Measurements from ENCODE around the gene ATF7IP.

ATF7IP gene

GRCh38 chr12:14365294-14366208 is at the start of gene ATF7IP:
Gene ATF7IP (plus strand): TSS chr12:14365682. CDS start chr12:14423916, 58,234 bp downstream.
- TF ChIP-seq CREB1 (IDR thresholded peaks at IDR 0.05; ENCODE audit: low read depth), result 0 out of 2 replicates have a peak, but pooled peaks have one; percentile 41
- peak; percentile 13; the same call in 1 of the 2 replicates for TF ChIP-seq REST (IDR thresholded peaks at IDR 0.05; ENCODE audit: low read depth)
- peak; percentile 94 for TF ChIP-seq EGR1 (IDR thresholded peaks at IDR 0.05)
- peak; percentile 18; the same call in 1 of the 2 replicates for TF ChIP-seq TEAD4 (IDR thresholded peaks at IDR 0.05)
- peak; percentile 61 for TF ChIP-seq TAF1 (IDR thresholded peaks at IDR 0.05; ENCODE audit: low read depth)
- no peak for TF ChIP-seq ZBTB7A (IDR thresholded peaks at IDR 0.05; ENCODE audit: low read depth)
- TF ChIP-seq USF1 (IDR thresholded peaks at IDR 0.05), result peak; percentile 97
- 0 out of 2 replicates have a peak, but pooled peaks have one; percentile 4 for TF ChIP-seq CEBPB (IDR thresholded peaks at IDR 0.05)
- TF ChIP-seq TCF12 (IDR thresholded peaks at IDR 0.05; ENCODE audit: low read depth), result peak; percentile 86
- TF ChIP-seq FOXM1 (IDR thresholded peaks at IDR 0.05; ENCODE audit: borderline replicate concordance, low read depth), result peak; percentile 100
- TF ChIP-seq EP300 (IDR thresholded peaks at IDR 0.05; ENCODE audit: borderline replicate concordance), result peak; percentile 74
- peak; percentile 99 for TF ChIP-seq MAX (IDR thresholded peaks at IDR 0.05)
- peak; percentile 47 for TF ChIP-seq RAD21 (IDR thresholded peaks at IDR 0.05; ENCODE audit: low read depth)
- TF ChIP-seq NFIC (IDR thresholded peaks at IDR 0.05), result peak; percentile 28; the same call in 1 of the 2 replicates
- peak; percentile 90 for TF ChIP-seq YY1 (IDR thresholded peaks at IDR 0.05; ENCODE audit: low read depth)

- no peak for TF ChIP-seq TAF1 (IDR thresholded peaks at IDR 0.05; ENCODE audit: low read depth)
These were observed 47.9 kb upstream of the ATF7IP start for GRCh38 chr12:14317362-14318146.

GRCh38 chr12:14322403-14322802 is 43.1 kb upstream of the ATF7IP start:
- TF ChIP-seq RAD21 (IDR thresholded peaks at IDR 0.05; ENCODE audit: low read depth) (no peak), ZBTB7A (IDR thresholded peaks at IDR 0.05; ENCODE audit: low read depth) (no peak), YY1 (IDR thresholded peaks at IDR 0.05; ENCODE audit: low read depth) (no peak), USF1 (IDR thresholded peaks at IDR 0.05) (no peak), CEBPB (IDR thresholded peaks at IDR 0.05) (no peak), TEAD4 (IDR thresholded peaks at IDR 0.05) (no peak)

- TF ChIP-seq YY1 (IDR thresholded peaks at IDR 0.05; ENCODE audit: low read depth), result no peak
- no peak for TF ChIP-seq CREB1 (IDR thresholded peaks at IDR 0.05; ENCODE audit: low read depth)
- TF ChIP-seq TAF1 (IDR thresholded peaks at IDR 0.05; ENCODE audit: low read depth), result no peak
- no peak for TF ChIP-seq CEBPB (IDR thresholded peaks at IDR 0.05)
- TF ChIP-seq USF1 (IDR thresholded peaks at IDR 0.05), result no peak
- TF ChIP-seq REST (IDR thresholded peaks at IDR 0.05; ENCODE audit: low read depth), result no peak
- TF ChIP-seq EGR1 (IDR thresholded peaks at IDR 0.05), result no peak
- TF ChIP-seq RAD21 (IDR thresholded peaks at IDR 0.05; ENCODE audit: low read depth), result no peak
- TF ChIP-seq TEAD4 (IDR thresholded peaks at IDR 0.05), result no peak
- no peak for TF ChIP-seq TCF12 (IDR thresholded peaks at IDR 0.05; ENCODE audit: low read depth)
- no peak for TF ChIP-seq EP300 (IDR thresholded peaks at IDR 0.05; ENCODE audit: borderline replicate concordance)
These were observed 39.7 kb upstream of the ATF7IP start for GRCh38 chr12:14325716-14326343.

GRCh38 chr12:14326699-14327098 is 38.8 kb upstream of the ATF7IP start:
- TF ChIP-seq RAD21 (IDR thresholded peaks at IDR 0.05; ENCODE audit: low read depth) (no peak), FOXM1 (IDR thresholded peaks at IDR 0.05; ENCODE audit: borderline replicate concordance, low read depth) (no peak), NFIC (IDR thresholded peaks at IDR 0.05) (no peak)
